HG02759 (cell line): ENCODE data around the gene DGKQ.
"Not testable (repeated sequence)": the region's sequence is repeated elsewhere in the genome, so short reads cannot be mapped to it uniquely, and the experiment has no call there.

Experiments used
- ATAC-seq: cut with Tn5 transposase; IDR thresholded peaks from one replicate; pipeline ENCODE4 v1.9.1; 2021; ENCODE audit warnings: mild to moderate bottlenecking, moderate library complexity; ENCODE audit not compliant: unreplicated experiment

Gene DGKQ

GRCh38 chr4:982291-982690, 8.9 kb upstream of the DGKQ start:
- ATAC-seq, result no peak

DNA sequence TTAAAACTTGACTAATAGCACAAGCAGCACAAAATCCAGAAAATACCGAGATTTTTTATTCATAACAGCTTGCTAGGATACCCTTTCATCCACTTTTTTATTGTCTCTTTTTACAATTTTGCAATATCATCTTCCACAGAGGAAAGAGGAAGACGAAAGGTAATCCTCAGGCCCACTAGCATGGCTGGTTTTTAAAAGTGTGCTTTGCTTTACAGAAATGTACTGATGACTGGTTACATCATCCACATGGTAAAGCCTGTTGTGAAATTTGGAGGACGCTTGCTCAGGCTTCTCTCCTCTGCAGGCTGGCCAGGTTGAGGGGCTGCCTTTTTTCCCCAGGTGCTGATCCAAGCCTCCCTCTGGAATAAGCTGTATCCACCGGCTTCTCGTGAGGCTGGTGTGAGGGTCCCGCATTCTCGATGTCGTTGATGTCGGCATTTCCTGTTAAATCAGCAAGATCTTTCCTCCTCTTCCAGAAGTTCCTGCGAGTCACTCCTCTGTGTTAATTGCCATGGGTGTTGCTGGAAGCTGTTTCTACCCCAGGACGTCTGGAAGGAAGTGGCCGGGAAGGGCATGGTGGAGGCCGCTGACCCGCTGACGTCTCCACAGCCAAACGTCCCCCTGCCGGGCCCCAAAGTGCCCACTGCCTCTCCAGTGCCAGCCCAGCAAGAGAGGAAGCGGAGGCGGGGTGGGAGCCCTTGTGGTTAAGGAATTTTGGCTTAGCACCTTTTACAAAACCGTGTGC, 5.8 kb upstream of the DGKQ start:
- ATAC-seq, result no peak

DNA sequence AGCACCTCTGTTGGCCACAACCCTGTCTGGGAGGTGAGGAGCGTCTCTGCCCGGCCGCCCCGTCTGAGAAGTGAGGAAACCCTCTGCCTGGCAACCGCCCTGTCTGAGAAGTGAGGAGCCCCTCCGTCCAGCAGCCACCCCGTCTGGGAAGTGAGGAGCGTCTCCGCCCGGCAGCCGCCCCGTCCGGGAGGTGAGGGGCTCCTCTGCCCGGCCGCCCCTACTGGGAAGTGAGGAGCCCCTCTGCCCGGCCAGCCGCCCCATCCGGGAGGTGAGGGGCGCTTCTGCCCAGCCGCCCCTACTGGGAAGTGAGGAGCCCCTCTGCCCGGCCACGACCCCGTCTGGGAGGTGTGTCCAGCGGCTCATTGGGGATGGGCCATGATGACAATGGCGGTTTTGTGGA, 2.6 kb upstream of the DGKQ start:
- ATAC-seq, result not testable (repeated sequence)

DNA sequence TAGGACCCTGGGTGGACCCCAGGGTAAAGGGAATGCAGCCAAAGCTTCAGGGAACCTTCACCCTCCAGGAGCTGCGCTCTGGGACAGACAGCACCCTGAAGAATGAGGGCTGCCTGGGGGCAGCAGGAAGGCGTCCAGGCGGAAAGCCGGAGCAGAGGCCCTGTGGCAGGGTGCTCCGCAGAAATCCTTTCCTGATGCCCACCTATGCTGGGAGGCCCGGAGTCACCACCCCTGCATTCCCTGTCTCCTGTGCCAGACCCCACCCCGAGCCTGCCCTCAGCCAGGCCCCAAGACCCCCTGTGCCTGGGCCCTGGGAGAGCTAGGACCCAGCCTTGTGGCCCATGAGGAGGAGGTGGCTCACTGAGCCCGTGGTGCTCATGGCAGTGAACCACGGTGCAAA, 1.3 kb upstream of the DGKQ start:
- ATAC-seq, result no peak

DNA sequence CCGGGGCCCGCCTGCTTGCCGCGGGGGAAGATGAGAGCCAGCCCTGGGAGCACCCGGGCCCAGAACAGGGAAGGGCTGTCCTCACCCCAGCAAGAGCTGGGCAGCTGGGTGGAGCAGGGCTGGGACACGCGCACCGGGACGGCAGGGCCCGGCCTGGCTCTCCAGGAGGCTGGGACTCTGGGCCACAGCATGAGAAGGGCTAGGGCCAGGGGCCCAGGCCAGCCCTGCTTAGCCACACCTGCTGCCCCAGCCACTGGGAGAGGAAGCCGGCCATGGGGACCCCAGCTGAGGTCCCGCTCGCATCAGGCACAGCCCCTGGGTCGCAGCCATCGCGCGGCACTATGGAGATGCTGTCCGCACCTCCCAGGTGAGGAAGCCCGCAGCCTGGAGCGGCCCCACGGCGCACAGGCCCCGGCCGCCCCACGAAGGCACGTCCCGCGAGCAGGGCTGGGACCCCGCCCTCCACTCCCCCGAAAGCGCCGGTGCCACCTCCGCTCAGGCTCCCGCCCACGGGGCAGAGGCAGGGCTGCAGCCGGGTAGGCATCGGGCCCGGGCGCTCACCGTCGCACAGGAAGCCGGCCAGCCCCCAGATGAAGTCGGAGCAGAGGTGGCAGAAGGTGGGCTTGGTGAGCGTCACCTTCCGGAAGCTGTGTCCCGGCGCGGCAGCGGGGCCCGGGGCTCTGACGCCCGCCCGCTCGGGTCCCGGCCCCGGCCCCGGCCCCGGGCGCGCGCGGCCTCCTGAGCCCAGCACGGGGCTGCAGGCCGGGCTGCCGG, 531 bp downstream of the DGKQ start:
- ATAC-seq, result peak; percentile 47

GRCh38 chr4:971666-972500, 1.5 kb downstream of the DGKQ start:
- ATAC-seq, result no peak

DNA sequence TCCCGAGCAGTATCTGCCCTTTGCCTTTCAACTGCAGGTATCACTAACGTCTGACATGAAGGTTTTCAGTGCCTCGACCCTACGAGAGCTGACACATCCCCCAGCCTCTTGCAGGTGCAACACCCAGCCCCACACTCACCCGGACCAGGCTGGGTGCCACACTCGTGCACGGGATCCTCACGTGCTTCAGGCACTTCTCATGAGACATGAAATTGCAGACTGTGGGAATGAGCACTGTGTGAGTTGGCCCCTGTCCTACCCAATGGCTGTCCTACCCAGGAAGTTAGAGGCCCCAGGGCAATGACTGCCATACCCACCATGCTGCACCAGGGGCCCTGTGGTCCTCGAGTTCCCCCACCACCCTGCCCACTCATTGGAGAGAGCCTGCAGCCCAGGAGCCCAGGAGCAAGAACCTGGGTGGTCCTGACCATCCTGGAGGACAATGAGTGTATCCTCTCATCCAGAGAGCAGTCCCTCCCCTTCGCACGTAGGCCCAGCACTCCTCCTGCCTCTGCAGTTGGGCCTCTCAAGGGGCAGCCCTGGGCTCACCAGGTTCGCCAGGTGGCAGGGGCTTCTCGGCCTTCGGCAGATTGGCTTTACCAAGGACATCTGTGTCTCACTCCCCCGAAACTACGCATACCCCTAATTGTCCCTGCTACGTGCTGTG, 2.4 kb downstream of the DGKQ start:
- ATAC-seq, result no peak

DNA sequence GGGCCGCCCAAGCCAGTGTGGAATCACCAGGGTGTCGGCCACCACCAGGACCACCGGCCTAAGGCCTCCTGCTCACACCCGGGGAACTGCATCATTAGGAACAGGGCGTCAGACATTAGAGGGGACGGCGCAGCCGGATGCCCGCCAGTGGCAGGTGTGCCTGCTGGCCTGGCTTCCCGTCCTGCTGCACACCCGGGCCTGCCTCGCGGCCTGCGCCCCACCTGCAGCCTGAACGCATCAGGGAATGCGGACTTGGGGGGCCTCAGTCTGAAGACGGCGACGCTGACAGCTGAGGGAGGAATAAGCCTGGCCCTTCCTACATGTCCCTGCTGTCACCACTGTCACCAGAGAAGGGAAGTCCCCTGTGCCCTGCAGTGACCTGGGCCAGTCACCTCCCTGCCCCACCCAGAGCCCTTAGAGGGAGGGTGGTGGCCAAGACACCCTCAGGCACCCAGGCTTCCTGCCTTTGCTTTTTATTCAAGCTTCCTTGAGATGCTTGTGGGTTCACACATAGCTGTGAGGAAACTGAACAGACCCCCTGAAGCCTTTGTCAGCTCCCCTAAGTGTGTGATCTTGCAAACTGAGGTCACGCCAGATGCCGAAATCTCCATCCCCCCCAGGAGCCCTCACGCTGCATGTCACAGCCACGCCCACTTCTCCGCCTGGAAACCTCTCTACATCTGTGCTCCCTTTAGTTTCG, 3.2 kb downstream of the DGKQ start:
- no peak for ATAC-seq

GRCh38 chr4:968621-969394, 4.6 kb downstream of the DGKQ start:
- ATAC-seq, result no peak

GRCh38 chr4:968221-968620, 5.1 kb downstream of the DGKQ start:
- ATAC-seq, result no peak

- ATAC-seq, result no peak
Observed at GRCh38 chr4:967113-968104, 6.0 kb downstream of the DGKQ start.

- ATAC-seq, result no peak
Observed at GRCh38 chr4:966266-967112, 6.9 kb downstream of the DGKQ start.

DNA sequence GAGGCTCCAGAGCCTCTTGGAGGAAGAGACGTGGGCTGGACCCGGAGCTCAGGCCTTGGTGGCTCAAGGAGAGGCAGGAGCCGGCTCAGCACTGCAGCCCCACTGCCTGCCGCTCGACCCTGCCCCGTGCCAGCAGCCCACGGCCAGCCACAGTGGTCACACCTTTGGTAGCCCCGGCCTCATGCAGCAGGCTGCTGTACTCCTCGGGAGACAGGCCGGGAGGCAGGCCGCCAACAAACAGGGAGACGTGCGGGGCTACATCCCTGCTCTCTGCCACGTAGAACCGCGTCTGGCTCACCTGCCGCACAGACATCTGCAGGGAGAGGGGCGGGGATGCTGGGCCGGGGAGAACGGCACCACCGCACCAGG, 7.6 kb downstream of the DGKQ start:
- ATAC-seq, result no peak

- ATAC-seq, result no peak
Observed at GRCh38 chr4:965048-965765, 8.2 kb downstream of the DGKQ start.

DNA sequence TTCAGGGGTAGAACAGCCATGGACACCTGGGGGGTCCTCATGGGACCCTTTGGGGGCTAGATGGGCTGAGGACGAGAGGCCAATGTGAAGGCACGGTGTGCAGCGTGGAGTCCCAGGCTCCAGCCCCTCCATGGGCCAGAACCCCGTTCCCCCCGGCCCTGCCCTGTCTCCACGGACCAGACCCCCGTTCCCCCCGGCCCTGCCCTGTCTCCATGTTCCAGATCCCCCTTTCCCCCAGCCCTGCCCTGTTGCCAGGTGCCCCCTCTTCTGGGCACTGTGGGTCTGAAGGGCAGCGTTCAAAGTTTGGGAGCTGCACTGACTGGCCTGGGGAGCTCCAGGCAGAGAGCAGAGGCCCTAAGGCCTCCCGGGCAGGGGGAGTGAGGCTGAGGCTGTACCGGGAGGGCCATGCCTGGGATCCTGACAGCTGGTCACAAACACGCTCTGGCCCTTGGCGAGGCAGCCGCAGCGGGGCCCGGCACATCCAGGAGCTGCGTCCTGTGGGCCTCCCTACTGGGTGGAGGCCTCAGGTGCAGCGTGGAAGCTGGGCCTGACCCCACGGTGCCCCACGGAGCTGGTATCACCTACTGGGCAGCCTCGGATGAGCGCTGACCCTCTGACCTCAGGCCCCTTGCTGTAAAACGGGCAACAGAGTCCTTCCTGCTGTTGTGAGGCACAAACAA, 8.9 kb downstream of the DGKQ start:
- ATAC-seq, result no peak
